Measurements from ENCODE around the gene TARS3.

GRCh38 chr15:101686718-101687117 is 37.6 kb downstream of the TARS3 start:
- TF ChIP-seq, protein P1, sequence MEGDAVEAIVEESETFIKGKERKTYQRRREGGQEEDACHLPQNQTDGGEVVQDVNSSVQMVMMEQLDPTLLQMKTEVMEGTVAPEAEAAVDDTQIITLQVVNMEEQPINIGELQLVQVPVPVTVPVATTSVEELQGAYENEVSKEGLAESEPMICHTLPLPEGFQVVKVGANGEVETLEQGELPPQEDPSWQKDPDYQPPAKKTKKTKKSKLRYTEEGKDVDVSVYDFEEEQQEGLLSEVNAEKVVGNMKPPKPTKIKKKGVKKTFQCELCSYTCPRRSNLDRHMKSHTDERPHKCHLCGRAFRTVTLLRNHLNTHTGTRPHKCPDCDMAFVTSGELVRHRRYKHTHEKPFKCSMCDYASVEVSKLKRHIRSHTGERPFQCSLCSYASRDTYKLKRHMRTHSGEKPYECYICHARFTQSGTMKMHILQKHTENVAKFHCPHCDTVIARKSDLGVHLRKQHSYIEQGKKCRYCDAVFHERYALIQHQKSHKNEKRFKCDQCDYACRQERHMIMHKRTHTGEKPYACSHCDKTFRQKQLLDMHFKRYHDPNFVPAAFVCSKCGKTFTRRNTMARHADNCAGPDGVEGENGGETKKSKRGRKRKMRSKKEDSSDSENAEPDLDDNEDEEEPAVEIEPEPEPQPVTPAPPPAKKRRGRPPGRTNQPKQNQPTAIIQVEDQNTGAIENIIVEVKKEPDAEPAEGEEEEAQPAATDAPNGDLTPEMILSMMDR (conservative IDR thresholded peaks at IDR 0.05 in 1 of 2, IDR thresholded peaks at IDR 0.05 in 1 of 2; ENCODE audit: extremely low read depth in 1 of 2, insufficient read depth in 1 of 2, low read depth in 1 of 2, low read length in 2 of 2) = no peak
- no peak for TF ChIP-seq EZH2 (IDR thresholded peaks at IDR 0.05; ENCODE audit: borderline replicate concordance, low read length)
